SK-N-MC (cell line): ENCODE results near the gene DNAH11.

Source experiments
- EZH2 ChIP-seq: fragments of 200-600 bp; sonication (generic); IDR thresholded peaks from one replicate; pipeline ENCODE4 v1.6.1; 2017; ENCODE audit warnings: antibody characterized with exemption
- FOXP2 ChIP-seq: optimal IDR thresholded peaks from 2 replicates; pipeline ENCODE3; 2011; ENCODE audit warnings: mild to moderate bottlenecking, moderate library complexity; ENCODE audit not compliant: insufficient read depth; ENCODE audit errors: extremely low read length, control extremely low read depth
- POLR2AphosphoS5 ChIP-seq: IDR thresholded peaks from 2 replicates; pipeline ENCODE4 v1.6.1; 2012; ENCODE audit warnings: mild to moderate bottlenecking, low read depth, low read length, borderline replicate concordance

- TF ChIP-seq FOXP2 (no peak), POLR2AphosphoS5 (no peak), EZH2 (no peak)
Measured at GRCh38 chr7:21883069-21883468, 340.2 kb downstream of the DNAH11 start.
